WERI-Rb-1 (cell line): ENCODE data around the gene TRDN.
"Not testable (repeated sequence)": the region's sequence is repeated elsewhere in the genome, so short reads cannot be mapped to it uniquely, and the experiment has no call there.

Experiments used
- DNase-seq: peaks from one replicate; pipeline ENCODE4 v3.0.0-alpha.2; 2020
- H3K27ac ChIP-seq: fragments of 250-450 bp; sonication (Bioruptor Pico); 2 replicates; pipeline ENCODE4 v1.5.1; 2020; ENCODE audit warnings: mild to moderate bottlenecking, moderate library complexity
- H3K27me3 ChIP-seq: fragments of 250-450 bp; sonication (Bioruptor Pico); 2 replicates; pipeline ENCODE4 v1.5.1; 2021; ENCODE audit warnings: mild to moderate bottlenecking, low read depth, moderate library complexity; ENCODE audit not compliant: insufficient read depth, severe bottlenecking
- H3K36me3 ChIP-seq: fragments of 250-450 bp; sonication (Bioruptor Pico); 2 replicates; pipeline ENCODE4 v1.5.1; 2020; ENCODE audit warnings: mild to moderate bottlenecking, moderate library complexity
- H3K4me3 ChIP-seq: 2 replicates; pipeline ENCODE4 v1.5.1; 2011; ENCODE audit warnings: low read depth, mild to moderate bottlenecking, control low read depth, low read length
- H3K9me3 ChIP-seq: fragments of 250-450 bp; sonication (Bioruptor Pico); 2 replicates; pipeline ENCODE4 v1.5.1; 2021; ENCODE audit warnings: mild to moderate bottlenecking, moderate library complexity; ENCODE audit not compliant: severe bottlenecking
- TF ChIP-seq, protein P1 (sequence below): IDR thresholded peaks from 2 replicates; pipeline ENCODE4 v1.5.1; 2011; ENCODE audit warnings: low read depth, mild to moderate bottlenecking, control low read depth, inconsistent platforms, low read length

The TRDN gene

DNA sequence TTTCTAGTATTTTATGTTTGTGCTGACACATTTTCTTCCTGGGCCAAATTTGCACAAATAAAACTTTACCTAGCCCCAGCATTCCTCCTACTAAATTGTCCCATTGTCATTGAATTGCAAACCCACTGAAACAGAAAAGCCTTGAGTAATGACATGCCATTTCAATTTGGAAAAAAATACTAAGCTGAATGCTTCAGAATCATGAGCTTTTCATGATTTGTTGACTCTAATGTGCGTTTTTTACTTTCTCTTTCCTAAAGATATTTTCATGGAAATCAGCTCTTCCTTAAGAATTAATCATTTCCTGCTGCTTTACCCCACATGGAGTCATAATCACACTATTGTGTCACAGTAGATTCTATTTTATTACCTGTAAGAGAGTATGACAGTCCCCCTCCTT lies 47.4 kb downstream of the TRDN start:
- no peaks in the 10 kb centered on the region for H3K9me3 ChIP-seq
- H3K36me3 ChIP-seq: no peaks in the 10 kb centered on the region
- DNase-seq: no peak
- no peak overlapping the region for H3K27ac ChIP-seq
- no peaks in the 10 kb centered on the region for H3K27me3 ChIP-seq
- TF ChIP-seq, protein P1, sequence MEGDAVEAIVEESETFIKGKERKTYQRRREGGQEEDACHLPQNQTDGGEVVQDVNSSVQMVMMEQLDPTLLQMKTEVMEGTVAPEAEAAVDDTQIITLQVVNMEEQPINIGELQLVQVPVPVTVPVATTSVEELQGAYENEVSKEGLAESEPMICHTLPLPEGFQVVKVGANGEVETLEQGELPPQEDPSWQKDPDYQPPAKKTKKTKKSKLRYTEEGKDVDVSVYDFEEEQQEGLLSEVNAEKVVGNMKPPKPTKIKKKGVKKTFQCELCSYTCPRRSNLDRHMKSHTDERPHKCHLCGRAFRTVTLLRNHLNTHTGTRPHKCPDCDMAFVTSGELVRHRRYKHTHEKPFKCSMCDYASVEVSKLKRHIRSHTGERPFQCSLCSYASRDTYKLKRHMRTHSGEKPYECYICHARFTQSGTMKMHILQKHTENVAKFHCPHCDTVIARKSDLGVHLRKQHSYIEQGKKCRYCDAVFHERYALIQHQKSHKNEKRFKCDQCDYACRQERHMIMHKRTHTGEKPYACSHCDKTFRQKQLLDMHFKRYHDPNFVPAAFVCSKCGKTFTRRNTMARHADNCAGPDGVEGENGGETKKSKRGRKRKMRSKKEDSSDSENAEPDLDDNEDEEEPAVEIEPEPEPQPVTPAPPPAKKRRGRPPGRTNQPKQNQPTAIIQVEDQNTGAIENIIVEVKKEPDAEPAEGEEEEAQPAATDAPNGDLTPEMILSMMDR: no peak
- H3K4me3 ChIP-seq: no peak overlapping the region

DNA sequence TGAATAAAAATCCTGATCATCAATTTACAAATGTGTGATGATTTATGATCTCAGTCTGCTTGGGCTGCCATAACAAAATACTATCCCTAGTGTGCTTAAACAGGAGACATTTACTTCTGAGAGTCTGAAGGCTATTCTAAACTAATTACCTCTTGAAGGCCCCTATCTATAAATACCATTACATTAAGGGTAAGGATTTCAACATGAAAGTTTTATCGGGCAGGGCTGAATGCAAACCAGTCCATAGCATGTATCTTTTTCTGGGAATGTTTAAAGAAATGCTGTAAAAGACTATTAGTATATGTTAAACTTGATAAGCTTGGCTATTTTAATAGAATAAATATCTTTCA lies 48.2 kb downstream of the TRDN start:
- H3K27me3 ChIP-seq: no peaks in the 10 kb centered on the region
- DNase-seq: no peak
- TF ChIP-seq, protein P1: no peak
- H3K4me3 ChIP-seq: no peak overlapping the region
- no peak overlapping the region for H3K27ac ChIP-seq
- no peaks in the 10 kb centered on the region for H3K9me3 ChIP-seq
- H3K36me3 ChIP-seq: no peaks in the 10 kb centered on the region

DNA sequence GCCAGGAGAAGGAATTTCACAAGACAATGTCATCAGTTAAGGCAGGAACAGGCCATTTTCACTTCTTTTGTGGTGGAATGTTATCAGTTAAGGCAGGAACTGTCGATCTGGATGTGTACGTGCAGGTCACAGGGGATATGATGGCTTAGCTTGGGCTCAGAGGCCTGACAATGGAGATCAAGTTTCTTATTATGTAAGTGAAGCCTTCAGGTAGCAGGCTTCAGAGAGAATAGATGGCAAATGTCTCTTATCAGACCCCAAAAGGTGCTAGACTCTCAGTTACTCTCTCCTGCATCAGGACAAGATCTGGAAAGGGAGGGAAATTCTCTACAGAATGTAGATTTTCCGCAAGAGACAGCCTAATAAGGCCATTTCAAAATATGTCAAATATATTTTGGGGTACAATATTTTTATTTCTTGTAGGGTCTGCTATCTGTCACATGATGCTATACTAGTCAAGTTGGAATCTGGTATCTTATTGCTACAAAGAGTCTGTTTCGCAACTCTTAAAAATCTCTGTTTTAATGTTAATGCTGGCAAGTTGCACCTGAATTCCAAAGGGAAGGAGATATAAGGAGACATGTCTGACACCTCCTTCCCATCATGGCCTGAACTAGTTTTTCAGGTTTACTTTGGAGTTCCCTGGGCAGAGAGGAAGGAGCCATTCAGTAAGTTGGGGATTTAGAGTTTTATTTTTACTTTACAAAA lies 48.8 kb downstream of the TRDN start:
- DNase-seq: no peak
- H3K27me3 ChIP-seq: no peaks in the 10 kb centered on the region

DNA sequence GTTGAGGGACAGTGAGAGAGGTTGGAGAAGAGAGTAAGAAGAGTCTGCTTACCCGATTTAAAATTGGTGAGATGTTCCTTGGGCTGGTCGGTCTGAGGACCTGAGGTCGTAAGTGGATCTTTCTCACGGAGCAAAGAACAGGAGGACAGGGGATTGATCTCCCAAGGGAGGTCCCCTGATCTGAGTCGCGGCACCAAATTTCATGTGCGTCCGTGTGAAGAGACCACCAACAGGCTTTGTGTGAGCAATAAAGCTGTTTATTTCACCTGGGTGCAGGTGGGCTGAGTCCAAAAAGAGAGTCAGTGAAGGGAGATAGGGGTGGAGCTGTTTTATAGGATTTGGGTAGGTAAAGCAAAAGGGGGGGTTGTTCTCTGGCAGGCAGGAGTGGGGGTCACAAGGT lies 49.3 kb downstream of the TRDN start:
- not testable (repeated sequence) for H3K9me3 ChIP-seq, DNase-seq, H3K27me3 ChIP-seq, H3K36me3 ChIP-seq, H3K4me3 ChIP-seq, H3K27ac ChIP-seq

More for the DNA sequence above, 48.8 kb downstream of the TRDN start:
- TF ChIP-seq, protein P1: no peak
- H3K27ac ChIP-seq: no peak overlapping the region
- H3K36me3 ChIP-seq: no peaks in the 10 kb centered on the region
- no peaks in the 10 kb centered on the region for H3K9me3 ChIP-seq
- H3K4me3 ChIP-seq: no peak overlapping the region

- Histone ChIP-seq H3K9me3 (no peaks in the 10 kb centered on the region), H3K4me3 (no peak overlapping the region), H3K27ac (no peak overlapping the region), H3K27me3 (no peaks in the 10 kb centered on the region), H3K36me3 (no peaks in the 10 kb centered on the region)
- DNase-seq: no peak
- TF ChIP-seq, protein P1: no peak
Measured at GRCh38 chr6:123580331-123580730, 56.4 kb downstream of the TRDN start.

DNA sequence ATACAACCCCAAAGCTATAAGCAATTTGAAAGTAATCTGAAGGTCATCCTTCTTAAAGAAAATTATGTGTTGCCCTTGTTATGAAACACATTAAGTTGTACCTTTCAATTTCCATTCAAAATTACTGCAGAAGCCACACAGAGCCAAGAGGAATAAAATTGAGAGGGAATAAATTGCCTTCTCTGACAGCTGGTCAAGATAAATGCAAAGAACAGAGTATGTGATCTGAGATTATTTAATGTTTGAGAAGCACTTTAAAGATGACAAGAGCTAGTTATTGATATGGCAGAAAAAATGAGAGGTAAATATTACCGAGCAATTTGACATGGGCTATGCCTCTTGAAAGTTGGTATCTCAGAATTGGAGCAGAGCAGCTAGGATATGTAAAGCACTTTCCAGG lies 61.6 kb downstream of the TRDN start:
- Histone ChIP-seq H3K9me3 (no peaks in the 10 kb centered on the region), H3K36me3 (no peaks in the 10 kb centered on the region), H3K27ac (no peak overlapping the region), H3K4me3 (no peak overlapping the region), H3K27me3 (no peaks in the 10 kb centered on the region)
- no peak for DNase-seq
- TF ChIP-seq, protein P1: no peak
